HL-60 (cell line): ENCODE results near the gene NTSR2.

Experiments
- GABPA ChIP-seq: IDR thresholded peaks from 2 replicates; pipeline ENCODE4 v1.6.1; 2012; ENCODE audit warnings: low read depth
- TF ChIP-seq, protein P1 (sequence below): IDR thresholded peaks from one replicate; pipeline ENCODE4 v1.5.1; 2011; ENCODE audit warnings: low read length, control low read depth, inconsistent platforms; ENCODE audit not compliant: insufficient read depth

DNA sequence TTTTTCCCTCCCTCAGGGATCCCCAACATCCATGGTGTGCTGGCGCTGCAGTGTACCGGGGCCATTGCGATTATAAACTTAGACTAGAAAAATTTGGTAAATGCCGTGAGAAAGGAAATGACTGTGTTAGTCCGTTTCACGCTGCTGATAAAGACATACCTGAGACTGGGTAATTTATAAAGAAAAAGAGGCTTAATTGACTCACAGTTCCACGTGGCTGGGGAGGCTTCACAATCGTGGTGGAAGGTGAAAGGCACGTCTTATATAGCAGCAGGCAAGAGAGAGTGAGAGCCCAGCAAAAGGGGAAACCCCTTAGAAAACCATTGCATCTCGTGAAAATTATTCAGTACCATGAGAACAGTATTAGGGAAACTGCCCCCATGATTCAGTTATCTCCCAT, 44.3 kb downstream of the NTSR2 start:
- TF ChIP-seq GABPA, result no peak
- TF ChIP-seq, protein P1, sequence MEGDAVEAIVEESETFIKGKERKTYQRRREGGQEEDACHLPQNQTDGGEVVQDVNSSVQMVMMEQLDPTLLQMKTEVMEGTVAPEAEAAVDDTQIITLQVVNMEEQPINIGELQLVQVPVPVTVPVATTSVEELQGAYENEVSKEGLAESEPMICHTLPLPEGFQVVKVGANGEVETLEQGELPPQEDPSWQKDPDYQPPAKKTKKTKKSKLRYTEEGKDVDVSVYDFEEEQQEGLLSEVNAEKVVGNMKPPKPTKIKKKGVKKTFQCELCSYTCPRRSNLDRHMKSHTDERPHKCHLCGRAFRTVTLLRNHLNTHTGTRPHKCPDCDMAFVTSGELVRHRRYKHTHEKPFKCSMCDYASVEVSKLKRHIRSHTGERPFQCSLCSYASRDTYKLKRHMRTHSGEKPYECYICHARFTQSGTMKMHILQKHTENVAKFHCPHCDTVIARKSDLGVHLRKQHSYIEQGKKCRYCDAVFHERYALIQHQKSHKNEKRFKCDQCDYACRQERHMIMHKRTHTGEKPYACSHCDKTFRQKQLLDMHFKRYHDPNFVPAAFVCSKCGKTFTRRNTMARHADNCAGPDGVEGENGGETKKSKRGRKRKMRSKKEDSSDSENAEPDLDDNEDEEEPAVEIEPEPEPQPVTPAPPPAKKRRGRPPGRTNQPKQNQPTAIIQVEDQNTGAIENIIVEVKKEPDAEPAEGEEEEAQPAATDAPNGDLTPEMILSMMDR, result no peak
